ENCODE data around the gene TRMT112.

DNA sequence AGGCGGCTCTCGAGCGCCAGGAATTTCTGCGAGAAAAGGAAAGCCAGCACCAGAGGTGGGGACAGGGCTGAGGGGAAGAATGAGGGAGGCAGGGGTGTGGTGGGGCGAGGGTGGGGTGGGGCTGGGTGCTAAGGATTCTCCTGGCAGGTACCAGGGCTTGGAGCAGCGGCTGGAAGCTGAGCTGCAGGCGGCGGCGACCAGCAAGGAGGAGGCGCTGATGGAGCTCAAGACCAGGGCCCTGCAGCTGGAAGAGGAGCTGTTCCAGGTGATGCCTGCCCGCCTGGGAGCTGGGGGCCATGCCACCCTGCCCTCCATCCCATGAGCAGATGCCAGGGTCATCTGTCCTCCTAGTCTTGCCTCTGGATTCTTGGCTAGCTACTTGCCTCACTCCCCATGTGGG lies 32.0 kb upstream of the TRMT112 start:
- TF ChIP-seq, protein P1, sequence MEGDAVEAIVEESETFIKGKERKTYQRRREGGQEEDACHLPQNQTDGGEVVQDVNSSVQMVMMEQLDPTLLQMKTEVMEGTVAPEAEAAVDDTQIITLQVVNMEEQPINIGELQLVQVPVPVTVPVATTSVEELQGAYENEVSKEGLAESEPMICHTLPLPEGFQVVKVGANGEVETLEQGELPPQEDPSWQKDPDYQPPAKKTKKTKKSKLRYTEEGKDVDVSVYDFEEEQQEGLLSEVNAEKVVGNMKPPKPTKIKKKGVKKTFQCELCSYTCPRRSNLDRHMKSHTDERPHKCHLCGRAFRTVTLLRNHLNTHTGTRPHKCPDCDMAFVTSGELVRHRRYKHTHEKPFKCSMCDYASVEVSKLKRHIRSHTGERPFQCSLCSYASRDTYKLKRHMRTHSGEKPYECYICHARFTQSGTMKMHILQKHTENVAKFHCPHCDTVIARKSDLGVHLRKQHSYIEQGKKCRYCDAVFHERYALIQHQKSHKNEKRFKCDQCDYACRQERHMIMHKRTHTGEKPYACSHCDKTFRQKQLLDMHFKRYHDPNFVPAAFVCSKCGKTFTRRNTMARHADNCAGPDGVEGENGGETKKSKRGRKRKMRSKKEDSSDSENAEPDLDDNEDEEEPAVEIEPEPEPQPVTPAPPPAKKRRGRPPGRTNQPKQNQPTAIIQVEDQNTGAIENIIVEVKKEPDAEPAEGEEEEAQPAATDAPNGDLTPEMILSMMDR (IDR thresholded peaks at IDR 0.05; ENCODE audit: low read depth, low read length, missing input control): no peak
- TF ChIP-seq NR2F2 (IDR thresholded peaks at IDR 0.05): no peak

Measured in liver (tissue), 3 donors.